Bronchial epithelial cell (primary cell): ENCODE results near the gene RFLNA. TPM values are rescaled to one million over a fixed set of nuclear protein-coding genes. Genes with fewer than 3 reads are reported as not detected.

Source experiments
- DNase-seq: peaks from one replicate; pipeline ENCODE4 v3.0.0-alpha.2; 2010; ENCODE audit warnings: low read depth
- FAIRE-seq: peaks from 2 replicates; lab custom pipeline; 2011; peaks lifted over from hg19 to GRCh38; lab: Jason Lieb, UNC
- H3K27me3 ChIP-seq: 2 replicates; pipeline ENCODE4 v1.5.1; 2011; ENCODE audit warnings: low read length; ENCODE audit not compliant: control insufficient read depth, insufficient read depth
- H3K36me3 ChIP-seq: 2 replicates; pipeline ENCODE4 v1.5.1; 2011; ENCODE audit warnings: low read length; ENCODE audit not compliant: control insufficient read depth, insufficient read depth
- H3K4me3 ChIP-seq: 2 replicates; pipeline ENCODE4 v1.5.1; 2011; ENCODE audit warnings: mild to moderate bottlenecking, low read depth, low read length, control low read depth
- total RNA-seq: library from RNA; depleted of rRNA; stranded (reverse); fragments of >200 nt; gene quantifications from 2 replicates; pipeline ENCODE4 v1.2.1, GENCODE V29; 2014
- TF ChIP-seq, protein P1 (sequence below): IDR thresholded peaks from 2 replicates; pipeline ENCODE4 v1.5.1; 2011; ENCODE audit warnings: mild to moderate bottlenecking, moderate library complexity, low read length, control low read depth, inconsistent platforms; ENCODE audit not compliant: insufficient read depth, severe bottlenecking

RFLNA gene
- total RNA-seq, 1 donor from 2014 or later, result not detected

DNA sequence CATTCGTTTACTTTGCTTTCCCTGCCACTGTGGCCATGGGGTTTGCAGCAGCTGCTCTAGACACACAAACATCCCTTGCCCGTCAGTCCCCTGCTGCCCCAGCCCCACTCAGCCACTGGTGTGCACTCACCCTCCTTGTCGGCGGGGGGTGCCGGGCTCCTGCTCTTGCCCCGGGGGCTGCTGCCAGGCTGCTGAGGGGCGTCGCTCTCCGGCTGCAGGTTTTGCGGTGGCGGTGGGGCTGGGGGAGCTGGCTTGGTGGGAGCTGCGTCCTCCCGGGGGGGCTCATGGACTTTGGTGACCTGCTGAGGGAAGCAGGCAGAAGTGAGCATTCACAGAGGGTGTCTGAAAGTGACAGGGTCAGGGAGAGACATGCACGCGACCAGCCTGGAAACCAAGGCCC lies 67.1 kb downstream of the RFLNA start:
- TF ChIP-seq, protein P1, sequence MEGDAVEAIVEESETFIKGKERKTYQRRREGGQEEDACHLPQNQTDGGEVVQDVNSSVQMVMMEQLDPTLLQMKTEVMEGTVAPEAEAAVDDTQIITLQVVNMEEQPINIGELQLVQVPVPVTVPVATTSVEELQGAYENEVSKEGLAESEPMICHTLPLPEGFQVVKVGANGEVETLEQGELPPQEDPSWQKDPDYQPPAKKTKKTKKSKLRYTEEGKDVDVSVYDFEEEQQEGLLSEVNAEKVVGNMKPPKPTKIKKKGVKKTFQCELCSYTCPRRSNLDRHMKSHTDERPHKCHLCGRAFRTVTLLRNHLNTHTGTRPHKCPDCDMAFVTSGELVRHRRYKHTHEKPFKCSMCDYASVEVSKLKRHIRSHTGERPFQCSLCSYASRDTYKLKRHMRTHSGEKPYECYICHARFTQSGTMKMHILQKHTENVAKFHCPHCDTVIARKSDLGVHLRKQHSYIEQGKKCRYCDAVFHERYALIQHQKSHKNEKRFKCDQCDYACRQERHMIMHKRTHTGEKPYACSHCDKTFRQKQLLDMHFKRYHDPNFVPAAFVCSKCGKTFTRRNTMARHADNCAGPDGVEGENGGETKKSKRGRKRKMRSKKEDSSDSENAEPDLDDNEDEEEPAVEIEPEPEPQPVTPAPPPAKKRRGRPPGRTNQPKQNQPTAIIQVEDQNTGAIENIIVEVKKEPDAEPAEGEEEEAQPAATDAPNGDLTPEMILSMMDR, result no peak
- FAIRE-seq (no peak), DNase-seq (no peak)
- H3K36me3 ChIP-seq, result peaks cover 24% of the 10 kb centered on the region
- no peaks in the 10 kb centered on the region for H3K27me3 ChIP-seq
- no peak overlapping the region for H3K4me3 ChIP-seq

DNA sequence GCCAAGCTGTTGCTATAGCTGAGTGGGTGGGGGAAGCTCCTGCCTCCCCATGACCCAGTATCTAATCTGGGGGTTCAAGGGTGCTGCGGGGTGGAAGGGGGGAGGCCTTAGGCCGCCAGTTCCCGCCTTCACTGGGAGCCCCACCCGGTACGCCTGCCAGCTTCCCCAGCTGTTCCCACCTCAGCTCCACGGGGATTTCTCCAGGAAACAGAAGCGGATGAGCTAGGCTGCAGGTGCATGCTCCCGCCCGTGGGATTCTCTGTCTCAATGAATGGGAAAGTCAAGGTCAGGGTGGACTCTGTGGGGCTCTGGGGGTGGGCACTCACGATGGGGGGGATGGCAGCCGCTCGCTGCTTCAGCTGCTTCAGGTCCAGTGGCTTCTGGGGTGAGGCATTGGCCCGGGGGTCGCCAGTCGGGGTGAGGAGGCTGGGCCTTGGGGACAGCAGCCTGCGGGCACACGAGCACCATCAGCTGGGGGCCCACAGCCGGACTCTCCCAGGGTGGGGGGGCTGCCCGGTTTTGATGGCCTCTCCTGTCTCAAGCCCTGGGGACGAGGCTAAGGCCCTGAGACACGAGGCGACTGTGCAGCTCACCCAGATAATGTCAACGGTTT lies 68.6 kb downstream of the RFLNA start:
- H3K36me3 ChIP-seq, result peaks cover 22% of the 10 kb centered on the region
- DNase-seq (no peak), FAIRE-seq (no peak)
- TF ChIP-seq, protein P1, result no peak
- no peak overlapping the region for H3K4me3 ChIP-seq
- H3K27me3 ChIP-seq, result no peaks in the 10 kb centered on the region

DNA sequence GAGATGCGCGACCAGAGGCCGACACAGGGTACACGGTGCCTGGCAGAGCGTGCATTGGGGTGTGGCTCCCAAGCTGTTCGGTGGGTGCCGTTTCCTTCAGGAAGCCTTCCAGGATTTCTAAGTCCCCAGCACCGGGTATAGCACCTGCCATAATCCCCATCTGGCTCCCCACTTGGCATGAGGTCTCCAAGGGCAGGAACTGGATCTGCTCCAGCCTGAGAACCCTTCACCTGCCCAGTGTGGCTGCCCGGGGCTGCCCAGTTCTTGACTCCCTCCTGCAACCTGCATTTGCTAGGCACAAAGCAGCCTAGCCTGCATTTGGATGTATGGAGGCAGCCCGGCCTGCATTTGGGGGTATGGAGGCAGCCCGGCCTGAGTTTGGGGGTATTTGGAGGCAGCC lies 69.7 kb downstream of the RFLNA start:
- DNase-seq (no peak), FAIRE-seq (no peak)
- Histone ChIP-seq H3K36me3 (peaks cover 16% of the 10 kb centered on the region), H3K27me3 (no peaks in the 10 kb centered on the region), H3K4me3 (no peak overlapping the region)
- TF ChIP-seq, protein P1, result no peak
